NOMO-1 treated with dmso at 0.1 percent for 144 hours (cell line): ENCODE data around the gene SPA17.

Source experiments
- DNase-seq: peaks from one replicate; lab custom pipeline; 2025; ENCODE audit not compliant: unreplicated experiment; lab: John Stamatoyannopoulos, UW

SPA17 gene

DNA sequence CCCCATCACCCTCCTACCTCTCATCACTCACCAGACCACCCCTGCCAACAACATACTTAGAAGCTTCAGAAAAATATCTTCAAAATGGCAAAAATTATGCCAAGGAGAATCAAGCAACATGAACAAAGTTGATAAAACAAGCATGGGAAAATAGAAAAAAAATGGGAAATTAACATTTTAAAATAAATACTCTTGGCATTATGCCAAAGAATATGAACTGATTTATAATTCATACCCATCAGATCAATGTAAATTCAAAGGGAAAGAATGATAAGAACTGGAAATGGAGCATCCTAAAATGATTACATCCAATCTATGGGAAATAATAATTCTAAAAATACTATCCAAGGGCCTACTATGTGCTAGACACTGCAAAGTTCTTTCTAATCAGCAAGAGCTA lies 12.2 kb upstream of the SPA17 start:
- no peak for DNase-seq

GRCh38 chr11:124662106-124662505 lies 11.6 kb upstream of the SPA17 start:
- DNase-seq, result no peak

DNA sequence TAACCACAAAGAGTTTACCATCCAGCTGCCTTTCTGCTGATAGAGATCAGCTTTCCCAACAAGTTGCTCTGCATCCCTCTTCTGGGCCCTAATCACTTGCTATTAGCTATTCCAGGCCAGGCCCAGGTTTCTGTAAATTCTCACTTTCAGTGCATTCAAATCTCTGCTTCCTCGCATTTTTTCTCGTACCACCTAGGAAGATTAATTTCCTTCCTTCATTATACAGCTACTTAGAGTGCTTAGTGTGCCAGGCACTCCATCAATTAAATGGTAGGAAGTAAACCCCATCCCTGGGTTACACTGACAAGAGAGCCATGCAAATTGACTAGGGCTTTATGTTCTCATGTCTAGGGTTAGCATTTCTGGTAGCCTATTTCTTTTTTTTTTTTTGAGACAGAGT lies 9.8 kb upstream of the SPA17 start:
- no peak for DNase-seq

DNA sequence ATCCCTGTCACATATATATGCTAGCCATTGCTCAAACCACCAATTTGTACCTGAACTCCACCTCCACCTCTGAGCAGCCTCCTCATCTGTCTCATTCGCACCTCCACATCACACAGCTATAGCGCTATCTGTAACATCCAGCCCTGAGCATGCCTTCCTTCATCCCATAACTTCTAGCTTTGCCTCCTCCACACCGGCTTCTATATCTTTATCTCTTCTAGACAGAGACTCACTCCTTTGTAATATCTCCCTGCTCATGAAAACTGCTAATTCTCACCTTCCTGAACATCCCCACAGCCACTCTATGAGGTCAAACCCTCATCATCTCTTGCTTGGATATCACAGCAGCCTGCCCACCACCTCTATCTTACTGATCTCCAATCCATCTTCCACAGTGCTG lies 6.1 kb upstream of the SPA17 start:
- DNase-seq, result no peak

DNA sequence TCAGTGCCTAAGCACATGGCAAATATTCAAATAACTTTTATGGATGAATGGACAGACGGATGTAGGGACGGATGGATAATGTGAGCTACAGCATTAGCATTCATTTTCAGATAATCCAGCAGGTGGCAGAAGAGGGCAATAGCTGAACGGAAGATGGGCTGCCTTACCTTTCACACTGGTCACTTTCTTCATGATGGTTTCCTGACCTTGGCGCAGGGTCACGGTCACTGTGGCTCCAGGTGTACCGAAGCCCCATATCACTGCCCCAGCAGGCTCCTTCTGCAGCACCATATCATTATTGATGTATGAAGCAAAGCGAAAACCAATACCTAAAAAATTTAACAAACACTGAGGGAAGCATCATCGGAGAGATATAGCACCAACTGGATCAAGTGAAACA lies 4.5 kb upstream of the SPA17 start:
- peak; percentile 31 for DNase-seq

GRCh38 chr11:124670732-124671131 lies 3.0 kb upstream of the SPA17 start:
- DNase-seq, result peak; percentile 94

GRCh38 chr11:124672536-124673215 lies 1.0 kb upstream of the SPA17 start:
- no peak for DNase-seq

GRCh38 chr11:124674168-124674517 lies 439 bp downstream of the SPA17 start:
- no peak for DNase-seq

DNA sequence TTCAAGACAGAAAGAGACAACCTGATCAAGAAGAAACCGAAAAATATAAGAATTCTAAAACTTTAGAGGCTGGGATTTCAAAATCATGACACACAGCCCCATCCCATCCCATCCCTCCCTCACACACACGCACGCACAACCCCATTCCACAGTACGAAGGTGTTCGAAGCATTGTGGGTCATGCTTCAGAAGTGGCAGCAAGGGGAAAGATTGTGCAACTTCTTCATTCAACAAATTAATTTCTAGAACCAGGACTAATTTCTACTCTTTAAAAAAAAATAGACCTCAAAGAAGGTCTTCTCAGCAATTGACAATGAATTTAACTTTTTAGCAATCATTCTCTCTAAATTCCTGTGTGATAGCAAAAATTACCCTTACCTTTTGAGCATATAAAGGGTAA lies 867 bp downstream of the SPA17 start:
- no peak for DNase-seq

DNA sequence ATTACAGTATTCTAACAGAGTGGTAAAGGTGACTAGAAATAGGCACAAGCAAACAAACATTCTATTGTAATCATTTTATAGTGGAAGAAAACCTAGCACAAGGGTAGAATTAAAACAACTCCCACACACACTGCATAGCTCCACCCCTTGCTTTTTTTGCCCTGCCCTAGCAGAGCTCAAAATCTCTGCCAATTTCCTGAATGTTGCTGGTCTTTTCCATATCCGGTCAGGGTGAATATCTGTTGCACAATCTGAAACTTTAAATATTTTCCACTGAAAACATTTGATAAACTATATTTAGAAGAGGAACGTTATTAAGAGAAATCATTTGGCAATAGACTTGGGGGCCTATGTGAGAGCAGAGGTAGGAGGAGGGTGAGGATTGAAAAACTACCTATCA lies 2.7 kb downstream of the SPA17 start:
- peak; percentile 14 for DNase-seq

GRCh38 chr11:124678416-124678815 lies 4.7 kb downstream of the SPA17 start:
- no peak for DNase-seq

GRCh38 chr11:124681421-124681820 lies 7.7 kb downstream of the SPA17 start:
- no peak for DNase-seq

DNA sequence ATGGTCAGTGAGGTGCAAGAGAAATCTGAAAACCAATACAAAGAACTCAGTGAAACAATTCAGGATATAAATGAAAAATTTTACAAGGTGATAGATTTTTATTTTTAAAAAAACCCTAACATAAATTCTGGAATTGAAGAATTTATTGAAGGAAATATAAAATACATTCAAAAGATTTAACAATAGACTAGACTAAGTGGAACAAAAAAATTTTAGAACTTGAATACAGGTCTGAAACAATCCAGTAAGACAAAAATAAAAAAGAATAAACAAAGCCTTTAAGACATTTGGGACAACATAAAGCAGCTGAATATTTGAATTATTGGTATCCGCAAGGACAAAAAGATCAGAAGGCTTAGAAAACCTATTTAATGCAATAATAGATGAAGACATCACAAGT lies 8.7 kb downstream of the SPA17 start:
- DNase-seq, result no peak

DNA sequence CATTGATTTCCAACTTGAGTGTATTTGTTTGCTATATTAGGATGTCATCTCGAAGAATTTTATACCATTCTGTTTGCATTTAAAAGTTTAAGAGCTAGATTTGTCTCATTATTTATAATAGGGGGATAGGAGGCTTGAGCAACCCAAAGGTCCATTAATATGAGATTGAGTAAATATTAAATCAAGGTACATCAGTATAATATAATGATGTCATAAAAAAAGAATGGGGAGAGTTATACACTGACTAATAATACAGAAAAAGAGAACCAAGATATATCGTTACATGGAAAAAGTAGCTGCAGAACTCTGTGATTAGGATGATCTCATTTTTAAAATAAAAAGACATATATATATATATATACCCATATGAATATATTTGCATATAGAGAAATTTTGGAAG lies 19.4 kb downstream of the SPA17 start:
- DNase-seq, result no peak

GRCh38 chr11:124699547-124699946 lies 25.8 kb downstream of the SPA17 start:
- no peak for DNase-seq

DNA sequence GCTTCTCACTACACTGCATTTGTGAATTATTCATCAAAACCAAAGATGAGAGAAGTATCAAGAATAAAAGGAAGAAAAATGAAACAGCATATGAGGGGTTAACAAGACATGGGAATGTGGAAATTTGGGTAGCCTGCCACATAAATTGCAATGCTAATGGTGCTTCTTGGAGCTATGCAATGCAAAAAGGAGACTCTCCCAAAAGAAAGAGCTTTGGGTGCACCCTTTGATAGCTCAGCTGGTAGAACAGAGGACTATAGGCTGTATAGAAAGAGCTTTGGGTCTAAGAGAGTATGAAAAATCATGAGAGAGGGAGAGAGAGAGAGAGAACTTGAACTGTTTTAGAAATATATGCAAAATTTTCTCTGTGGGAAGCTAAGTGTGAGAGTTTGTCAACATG lies 26.3 kb downstream of the SPA17 start:
- no peak for DNase-seq

GRCh38 chr11:124707829-124708228 lies 34.1 kb downstream of the SPA17 start:
- no peak for DNase-seq

DNA sequence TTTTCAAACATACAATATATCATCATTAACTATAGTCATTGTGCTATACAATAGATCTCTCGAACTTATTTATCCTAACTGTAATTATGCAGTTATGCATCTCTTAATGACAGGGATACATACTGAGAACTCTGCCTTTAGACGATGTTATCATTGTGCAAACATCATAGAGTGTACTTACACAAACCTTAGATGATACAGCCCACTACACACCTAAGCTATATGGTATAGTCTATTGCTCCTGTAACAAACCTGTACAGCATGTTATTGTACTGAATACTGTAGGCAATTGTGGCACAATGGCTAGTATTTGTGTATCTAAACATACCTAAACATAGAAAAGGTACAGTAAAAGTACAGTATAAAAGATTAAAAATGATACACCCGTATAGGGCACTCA lies 38.7 kb downstream of the SPA17 start:
- DNase-seq, result no peak

GRCh38 chr11:124716591-124716990 lies 42.9 kb downstream of the SPA17 start:
- no peak for DNase-seq

DNA sequence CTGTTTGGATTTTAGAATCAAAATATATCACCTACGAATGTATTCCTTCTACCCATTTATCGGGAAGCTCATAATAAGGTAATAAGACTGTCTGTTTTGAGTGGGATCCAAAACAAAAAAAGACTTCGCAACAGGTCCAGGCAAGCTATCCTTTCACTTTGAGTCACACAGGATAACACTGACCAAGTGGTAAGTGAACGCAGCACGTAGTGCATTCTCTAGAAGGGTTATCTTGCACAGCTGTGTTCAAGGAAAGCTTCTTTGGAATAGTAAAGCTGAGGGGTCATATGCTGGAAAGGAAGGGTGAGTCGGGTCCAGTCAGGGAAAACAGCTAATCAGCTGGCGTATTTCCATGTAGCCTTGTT lies 43.7 kb downstream of the SPA17 start:
- no peak for DNase-seq

GRCh38 chr11:124717786-124718651 lies 44.3 kb downstream of the SPA17 start:
- DNase-seq, result no peak

GRCh38 chr11:124718801-124719200 lies 45.1 kb downstream of the SPA17 start:
- no peak for DNase-seq

- DNase-seq, result no peak
Measured at GRCh38 chr11:124719534-124719933, 45.8 kb downstream of the SPA17 start.
